ENCODE data around the gene RPS16. TPM values are rescaled to one million over a fixed set of nuclear protein-coding genes. Genes with fewer than 3 reads are reported as not detected.
A peak's percentile ranks its signal among the peaks of the same experiment; 100 is the strongest.

Gene RPS16
- total and polyA plus RNA-seq, 2 of the 8 experiments (the other 6 are each of a cell fraction or from before 2014, with no cell fraction given) = 2,433 to 7,810 TPM

- no peaks in the 10 kb centered on the region for H3K27me3 ChIP-seq (replicated peaks in 1 of 4; ENCODE audit: control insufficient read depth in 3 of 4, extremely low read depth in 1 of 4, insufficient read depth in 3 of 4, low read length in 3 of 4)
- peak within 1 kb of the TSS; percentile 79 for H3K27ac ChIP-seq (ENCODE audit: low read depth, low read length)
- H4K5ac ChIP-seq (ENCODE audit: insufficient read length, low read depth, low read length) = peak within 1 kb of the TSS; percentile 59
- peak within 1 kb of the TSS; percentile 60; the same call in 1 of the 2 replicates for H2BK5ac ChIP-seq (ENCODE audit: low read depth, low read length)
- H2BK20ac ChIP-seq (ENCODE audit: low read length) = no peak within 1 kb of the TSS
- H4K91ac ChIP-seq (replicated peaks; ENCODE audit: insufficient read length, low read length) = peak within 1 kb of the TSS; percentile 87
- CTCF ChIA-PET (ENCODE audit: partially characterized antibody) = interaction anchor here (1.2 to 2.2 kb wide), 2 partner anchors 10 to 27 kb away, joined by 4 to 5 read pairs; partner anchors contain the start of gene RPS16
- H3K9me3 ChIP-seq (ENCODE audit: insufficient read depth in 2 of 2, low read depth in 1 of 2, low read length in 1 of 2) = no peaks in the 10 kb centered on the region
- POLR2A ChIA-PET (ENCODE audit: partially characterized antibody) = interaction anchor here (0.6 to 47.8 kb wide), 17 partner anchors 7 to 258 kb away, joined by 3 to 1154 read pairs (median 4); partner anchors contain the start of genes MED29, PAF1, PLEKHG2 and RPS16
- peak within 1 kb of the TSS; percentile 36 for H3K56ac ChIP-seq (replicated peaks; ENCODE audit: insufficient read length, low read depth, low read length)
- peak within 1 kb of the TSS; percentile 26 for H2AK5ac ChIP-seq (ENCODE audit: low read depth, low read length)
- H3K18ac ChIP-seq (ENCODE audit: extremely low read depth, low read length) = peak within 1 kb of the TSS; percentile 64
- H3K4me1 ChIP-seq (replicated peaks in 1 of 4; ENCODE audit: control insufficient read depth in 3 of 4, insufficient read depth in 4 of 4, low read length in 3 of 4) = peaks cover 0 to 3% (median under 1%) of the 10 kb centered on the region in 4 experiments; a peak in 3 of 7 replicates
- peak within 1 kb of the TSS; percentile 85 to 94 (median 92) for H3K9ac ChIP-seq (replicated peaks in 1 of 4; ENCODE audit: extremely low read depth in 1 of 4, low read depth in 3 of 4, low read length in 3 of 4)
- no peak within 1 kb of the TSS for H2BK120ac ChIP-seq (replicated peaks; ENCODE audit: low read depth, low read length)
- H3K4ac ChIP-seq (replicated peaks; ENCODE audit: insufficient read length, low read depth, low read length) = peak within 1 kb of the TSS; percentile 63
- H3K4me3 ChIP-seq (ENCODE audit: extremely low read depth in 1 of 4, insufficient read depth in 2 of 4, low read depth in 3 of 4, low read length in 4 of 4) = peak within 1 kb of the TSS; percentile 80 to 94 (median 88)
- peaks cover 6% of the 10 kb centered on the region; the same call in 1 of the 2 replicates for H3K23me2 ChIP-seq (ENCODE audit: low read depth, low read length)
- peaks cover 10 to 12% of the 10 kb centered on the region in 2 experiments for H4K20me1 ChIP-seq (replicated peaks in 1 of 2; ENCODE audit: control insufficient read depth in 1 of 2, insufficient read depth in 2 of 2, low read length in 2 of 2)
- H3K23ac ChIP-seq (ENCODE audit: insufficient read length) = no peak within 1 kb of the TSS
- 1% methylated on average over 59 of the region's 68 CpGs; no CpG with 5 or more reads in 1 of the 2 experiments for WGBS, 2 experiments (ENCODE audit: extremely low coverage in 1 of 2, insufficient coverage in 1 of 2, insufficient read length in 1 of 2, insufficient replicate concordance in 2 of 2, low coverage in 1 of 2, low lambda C conversion rate in 2 of 2, missing lambda C conversion rate in 1 of 2)
- no peak for FAIRE-seq
- H2AFZ ChIP-seq (ENCODE audit: low read length) = no peak within 1 kb of the TSS
- no peak within 1 kb of the TSS; the same call in 1 of the 2 replicates for H2BK15ac ChIP-seq (ENCODE audit: low read length)
- peaks cover 15 to 54% of the 10 kb centered on the region in 2 experiments; a peak in 3 of 4 replicates for H3K79me2 ChIP-seq (ENCODE audit: control insufficient read depth in 1 of 2, insufficient read depth in 2 of 2, low read length in 2 of 2)
- H4K8ac ChIP-seq (ENCODE audit: extremely low read depth, insufficient read depth, low read length) = peak within 1 kb of the TSS; percentile 85; the same call in 1 of the 2 replicates
- peak within 1 kb of the TSS; percentile 89 to 99 for H3K4me2 ChIP-seq (ENCODE audit: insufficient read depth in 1 of 2, low read depth in 2 of 2, low read length in 2 of 2)
- H3K36me3 ChIP-seq (ENCODE audit: control insufficient read depth in 2 of 4, insufficient read depth in 4 of 4, low read length in 3 of 4) = peaks cover 0 to 9% (median 0%) of the 10 kb centered on the region in 4 experiments; a peak in 2 of 8 replicates
- DNase-seq (ENCODE audit: low read depth in 1 of 2, low spot score in 2 of 2) = peak; percentile 95
- H2BK12ac ChIP-seq (ENCODE audit: low read depth, low read length) = no peak within 1 kb of the TSS; the same call in none of the 2 replicates
- H3K79me1 ChIP-seq (ENCODE audit: low read depth, low read length) = peaks cover 12% of the 10 kb centered on the region
- H3K14ac ChIP-seq (ENCODE audit: insufficient read length) = no peak within 1 kb of the TSS
- TF ChIP-seq BACH1 (IDR thresholded peaks at IDR 0.05; ENCODE audit: low read length) (no peak), CHD1 (IDR thresholded peaks at IDR 0.05; ENCODE audit: low read depth, low read length) (0 out of 2 replicates have a peak, but pooled peaks have one; percentile 49), USF2 (IDR thresholded peaks at IDR 0.05; ENCODE audit: low read length) (no peak), POLR2AphosphoS5 (IDR thresholded peaks at IDR 0.05; ENCODE audit: low read depth, low read length) (peak; percentile 92), GABPA (IDR thresholded peaks at IDR 0.05; ENCODE audit: borderline replicate concordance, insufficient read depth, low read length) (no peak), BCL11A (IDR thresholded peaks at IDR 0.05; ENCODE audit: low read depth in 2 of 2, low read length in 2 of 2) (no peak), RNF2 (IDR thresholded peaks at IDR 0.05; ENCODE audit: borderline replicate concordance, low read depth, low read length, missing control alignments, poor library complexity, severe bottlenecking) (no peak), EGR1 (IDR thresholded peaks at IDR 0.05; ENCODE audit: borderline replicate concordance, low read depth, low read length) (no peak), YY1 (IDR thresholded peaks at IDR 0.05; ENCODE audit: low read depth, low read length) (peak; percentile 99)
These were observed 9.7 kb upstream of the RPS16 start, which contains the start of gene SUPT5H for GRCh38 chr19:39445196-39446111. Gene SUPT5H, plus strand, starts transcription at chr19:39445582. Its CDS starts 309 bp downstream, at chr19:39445891.

All from H1 (cell line).